A549 treated with AZD2906 at 1 μM for 4 hours (cell line): ENCODE data around the gene TRPM1. TPM values are rescaled to one million over a fixed set of nuclear protein-coding genes. Genes with fewer than 3 reads are reported as not detected.

Experiments used
- total RNA-seq: library from RNA; stranded (reverse); fragments of 200-300 nt; extraction: Qiagen RNA extraction; gene quantifications from 5 replicates; pipeline ENCODE4 v1.2.3, GENCODE V29; 2022

The TRPM1 gene
- total RNA-seq: not detected in 5 replicates

GRCh38 chr15:31101262-31102038, at the start of gene TRPM1:
Gene TRPM1, minus strand, starts transcription at chr15:31101725. Its CDS starts 20,370 bp downstream, at chr15:31081355.

GRCh38 chr15:30991255-30992235, 110.0 kb downstream of the TRPM1 start, which contains the start of gene MTMR10:
Gene MTMR10, minus strand, starts transcription at chr15:30991628. Its CDS starts 122 bp downstream, at chr15:30991506.

Other genes starting within 250 kb of the TRPM1 start
- 10.0 to 12.3 TPM (median 10.7 TPM) in 5 replicates for gene FAN1, start 197.8 kb downstream of the TRPM1 start, total RNA-seq
- gene MTMR10, start 110.1 kb downstream of the TRPM1 start, total RNA-seq: 13.0 to 20.0 TPM (median 16.0 TPM) in 5 replicates
- 96.7 to 124 TPM (median 120 TPM) in 5 replicates for gene KLF13, start 225.1 kb upstream of the TRPM1 start, total RNA-seq